HG03521 (cell line): ENCODE data around the gene CPAMD8.
"Not testable (repeated sequence)": the region's sequence is repeated elsewhere in the genome, so short reads cannot be mapped to it uniquely, and the experiment has no call there.

Experiments
- ATAC-seq: cut with Tn5 transposase; IDR thresholded peaks from one replicate; pipeline ENCODE4 v1.9.1; 2021; ENCODE audit warnings: mild to moderate bottlenecking, moderate library complexity; ENCODE audit not compliant: unreplicated experiment

CPAMD8 gene

DNA sequence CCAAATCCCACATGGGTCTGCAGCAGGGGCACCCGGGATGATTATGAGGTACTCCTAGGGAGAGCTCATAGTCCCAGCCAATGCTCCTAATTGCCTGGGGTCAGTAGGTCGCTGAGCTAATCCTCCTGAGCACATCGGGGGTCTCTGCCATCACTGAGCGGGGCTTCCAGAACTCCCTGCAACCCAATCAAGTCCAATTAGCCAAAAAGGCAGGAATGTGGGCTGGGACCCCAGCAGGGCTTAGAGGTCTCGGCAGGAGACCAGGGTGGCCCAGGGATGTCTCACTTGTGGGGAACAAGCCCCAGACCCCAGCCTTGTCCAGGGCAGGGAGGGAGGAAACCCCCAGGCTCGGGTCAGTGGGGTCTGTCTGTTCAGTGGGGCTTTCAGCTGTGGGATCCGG is 17.1 kb upstream of the CPAMD8 start:
- no peak for ATAC-seq

DNA sequence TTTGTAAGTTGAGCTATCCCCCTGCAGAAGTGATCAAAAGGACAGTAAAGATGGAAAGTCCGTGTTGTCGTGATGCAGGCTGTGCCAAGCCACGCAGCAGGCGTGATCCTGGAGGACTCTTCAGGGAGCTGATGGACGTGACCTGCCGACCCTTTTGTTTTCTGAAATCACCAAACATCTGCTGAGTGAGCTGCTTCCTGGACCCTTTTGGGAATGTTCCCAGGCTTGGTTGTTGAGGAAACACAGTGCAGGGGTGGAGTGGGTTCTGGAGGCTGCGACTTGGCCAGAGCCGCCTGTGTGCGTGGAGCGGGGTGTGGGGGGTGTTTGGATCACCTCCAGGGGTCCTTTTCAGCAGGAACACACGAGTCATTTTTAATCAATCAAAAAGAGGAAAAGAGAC is 15.4 kb upstream of the CPAMD8 start:
- ATAC-seq: no peak

- ATAC-seq: no peak
Observed at GRCh38 chr19:17037966-17038500, 11.4 kb upstream of the CPAMD8 start.

GRCh38 chr19:17037184-17037583 is 10.6 kb upstream of the CPAMD8 start:
- ATAC-seq: no peak

DNA sequence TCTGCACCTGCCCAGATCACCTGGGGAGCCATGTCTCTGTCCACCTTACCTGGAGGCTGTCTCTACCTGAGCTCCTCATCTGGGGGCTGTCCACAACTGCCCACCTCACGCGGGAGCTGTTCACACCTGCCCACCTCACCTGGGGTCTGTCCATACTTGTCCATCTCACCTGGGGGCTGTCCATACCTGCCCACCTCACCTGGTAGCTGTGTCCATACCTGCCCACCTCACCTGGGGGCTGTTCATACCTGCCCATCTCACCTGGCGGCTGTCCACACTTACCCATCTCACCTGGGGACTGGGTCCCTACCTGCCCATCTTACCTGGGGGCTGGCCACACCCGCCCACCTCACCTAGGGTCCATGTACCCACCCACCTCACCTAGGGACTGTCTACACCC is 10.0 kb upstream of the CPAMD8 start:
- no peak for ATAC-seq

DNA sequence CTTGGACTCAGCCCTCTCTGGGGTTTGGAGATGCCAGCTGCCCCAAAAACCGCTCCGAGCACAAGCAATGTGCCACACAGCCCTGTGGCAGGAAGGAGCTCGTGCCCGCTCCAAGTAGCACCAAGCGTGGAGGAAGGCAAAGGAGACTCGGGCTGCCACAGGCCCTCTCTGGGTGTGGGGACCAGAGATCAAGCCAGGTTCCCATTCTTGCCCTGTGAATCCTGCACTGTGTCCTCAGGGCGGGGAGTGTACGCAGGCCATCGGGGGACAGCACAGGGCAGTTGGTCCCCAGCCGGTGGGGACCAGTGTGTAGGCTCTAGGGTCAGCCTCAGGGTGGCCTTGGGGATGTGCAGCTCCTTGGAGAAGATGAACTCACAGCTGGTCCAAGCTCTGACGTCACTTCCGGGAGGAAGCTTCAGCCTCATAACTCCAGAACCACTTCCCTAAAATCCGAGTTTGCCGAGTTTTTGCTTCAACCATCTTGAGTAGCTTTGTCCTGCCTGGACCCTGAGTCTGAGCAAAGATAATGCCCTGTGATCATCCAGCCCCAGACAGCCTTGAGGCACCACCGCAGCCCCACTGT is 9.3 kb upstream of the CPAMD8 start:
- no peak for ATAC-seq

- no peak for ATAC-seq
Observed at GRCh38 chr19:17031741-17032140, 5.1 kb upstream of the CPAMD8 start.

DNA sequence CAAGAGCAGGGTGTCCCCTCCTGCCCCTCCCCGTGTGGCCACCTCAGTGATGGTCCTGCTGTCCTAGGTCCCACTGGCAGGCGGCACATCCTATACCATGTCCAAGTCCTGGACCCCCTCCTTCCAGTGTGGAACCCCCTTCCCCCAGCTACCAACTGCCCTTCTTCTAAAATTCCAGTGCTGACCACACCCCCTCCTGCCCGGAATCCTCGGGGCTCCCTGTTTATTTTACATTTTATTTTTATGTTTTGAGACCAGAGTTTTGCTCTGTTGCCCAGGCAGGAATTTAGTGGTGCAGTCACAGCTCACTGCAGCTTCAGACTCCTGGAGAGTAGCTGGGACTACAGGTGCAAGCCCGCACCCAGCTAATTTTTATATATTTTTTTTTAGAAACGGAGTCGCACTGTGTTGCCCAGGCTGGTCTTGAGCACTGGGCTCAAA is 945 bp upstream of the CPAMD8 start:
- no peak for ATAC-seq

DNA sequence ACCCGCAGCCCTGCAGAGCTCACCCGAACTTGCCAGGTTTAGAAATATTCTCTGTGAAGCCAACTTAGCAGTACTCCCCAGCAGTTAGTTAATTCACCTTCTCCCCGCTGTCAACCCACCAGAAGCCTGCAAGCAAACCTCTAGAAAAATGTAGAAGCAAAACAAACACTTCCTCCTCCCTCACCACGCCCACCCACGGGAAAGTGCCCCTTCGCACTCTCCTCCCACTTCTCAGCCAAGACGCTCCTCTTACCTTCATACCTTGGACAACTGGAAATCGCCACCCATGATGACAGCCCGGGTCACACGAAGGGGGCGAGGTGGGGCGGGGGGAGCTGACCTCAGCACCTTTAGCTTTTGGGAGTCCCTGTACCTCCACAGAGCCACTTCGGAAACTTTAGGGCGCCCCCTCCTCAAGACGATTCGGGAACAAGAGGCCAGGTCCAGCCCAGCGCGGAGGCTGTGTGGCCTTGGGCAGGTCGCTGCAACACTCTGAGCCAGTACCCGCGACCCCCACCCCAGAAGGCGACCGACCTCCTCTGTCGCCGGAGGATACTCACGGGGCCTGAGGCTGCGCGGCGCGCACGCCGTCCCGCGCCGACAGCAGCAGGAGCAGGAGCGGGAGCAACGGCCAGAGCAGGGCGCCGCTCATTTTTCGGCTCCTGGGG is 485 bp downstream of the CPAMD8 start:
- ATAC-seq: no peak

- no peak for ATAC-seq
Observed at GRCh38 chr19:17025361-17025760, 1.2 kb downstream of the CPAMD8 start.

DNA sequence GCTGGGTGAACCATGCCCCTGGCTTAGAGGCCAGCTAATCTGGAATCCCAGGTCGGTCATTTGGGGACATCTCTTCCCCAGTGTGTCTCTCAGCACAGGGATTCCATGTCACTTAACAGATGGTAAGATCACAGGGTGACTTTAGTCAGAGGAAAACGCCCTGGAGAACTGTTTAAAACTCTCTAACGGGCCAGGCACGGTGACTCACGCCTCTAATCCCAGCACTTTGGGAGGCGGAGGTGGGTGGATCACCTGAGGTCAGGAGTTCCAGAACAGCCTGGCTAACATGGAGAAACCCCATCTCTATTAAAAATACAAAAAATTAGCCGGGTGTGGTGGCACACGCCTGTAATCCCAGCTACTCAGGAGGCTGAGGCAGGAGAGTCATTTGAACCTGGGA is 1.7 kb downstream of the CPAMD8 start:
- not testable (repeated sequence) for ATAC-seq

DNA sequence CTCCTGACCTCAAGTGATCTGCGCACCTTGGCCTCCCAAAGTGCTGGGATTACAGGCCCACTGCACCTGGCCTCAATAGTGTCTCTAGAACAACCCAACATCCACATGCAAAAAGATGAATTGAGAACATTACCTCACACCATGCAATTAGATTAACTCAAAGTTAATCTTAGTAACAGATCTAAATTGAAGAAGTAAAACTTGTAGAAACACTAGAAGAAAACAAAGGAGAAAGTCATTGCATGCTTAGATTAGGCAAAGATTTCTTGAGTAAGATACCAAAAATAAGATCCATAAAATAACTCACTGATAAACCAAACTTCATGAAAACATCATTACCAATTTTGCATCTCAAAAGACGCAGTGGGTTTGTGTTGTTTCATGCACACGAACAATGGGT is 2.8 kb downstream of the CPAMD8 start:
- no peak for ATAC-seq

DNA sequence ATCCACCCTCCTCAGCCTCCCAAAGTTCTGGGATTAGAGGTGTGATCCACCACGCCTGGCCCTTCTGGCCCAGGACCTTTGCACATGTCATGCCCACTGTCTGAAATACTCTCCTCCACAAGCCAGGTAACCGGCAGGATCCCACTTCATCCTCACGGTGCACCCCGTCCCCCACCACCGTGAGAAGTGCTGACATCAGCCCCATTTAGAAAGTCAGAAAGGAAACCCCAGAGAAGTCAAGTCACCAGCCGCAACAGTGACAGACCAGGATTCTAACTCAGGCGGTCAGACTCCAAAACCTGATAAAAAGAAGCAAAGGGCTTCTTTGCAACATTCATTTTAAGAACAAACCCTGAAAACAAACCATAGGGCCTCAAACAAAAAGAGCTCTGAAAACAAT is 3.9 kb downstream of the CPAMD8 start:
- ATAC-seq: no peak

DNA sequence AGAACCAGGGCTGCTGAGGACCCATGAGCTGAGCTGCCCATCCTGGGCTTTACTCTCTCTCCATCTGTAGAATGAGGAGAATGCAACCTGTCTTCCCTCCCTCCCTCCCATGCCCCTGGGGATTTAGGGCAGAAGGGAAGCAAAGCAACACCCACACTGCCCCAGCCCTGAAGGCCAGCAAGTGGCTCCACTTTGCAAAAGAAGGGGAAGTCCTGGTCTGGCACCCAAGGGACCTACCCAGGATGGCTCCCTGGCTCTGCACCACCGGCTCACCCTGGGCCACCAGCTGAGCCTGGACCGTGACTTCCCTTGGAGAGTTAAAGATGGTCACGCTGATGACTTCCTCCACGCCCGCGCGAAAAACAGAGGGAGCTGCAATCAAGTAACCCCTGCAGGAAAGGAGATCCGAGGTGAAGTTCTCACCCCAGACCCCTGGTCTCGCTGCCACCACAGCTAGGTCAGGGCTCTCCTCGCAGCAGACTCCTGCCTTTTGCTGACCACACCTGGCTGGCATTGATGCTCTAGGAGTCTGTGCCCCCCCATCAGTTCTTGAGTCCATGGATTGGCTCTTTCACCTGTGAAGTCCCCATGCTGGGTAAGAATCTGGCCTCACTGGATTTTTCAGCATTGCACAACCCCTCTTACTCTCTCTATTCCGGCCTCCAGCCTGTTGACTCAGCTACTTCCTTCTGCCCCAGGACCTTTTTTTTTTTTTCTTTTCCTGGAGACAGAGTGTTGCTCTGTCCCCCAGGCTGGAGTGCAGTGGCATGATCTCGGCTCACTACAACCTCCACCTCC is 4.6 kb downstream of the CPAMD8 start:
- no peak for ATAC-seq

DNA sequence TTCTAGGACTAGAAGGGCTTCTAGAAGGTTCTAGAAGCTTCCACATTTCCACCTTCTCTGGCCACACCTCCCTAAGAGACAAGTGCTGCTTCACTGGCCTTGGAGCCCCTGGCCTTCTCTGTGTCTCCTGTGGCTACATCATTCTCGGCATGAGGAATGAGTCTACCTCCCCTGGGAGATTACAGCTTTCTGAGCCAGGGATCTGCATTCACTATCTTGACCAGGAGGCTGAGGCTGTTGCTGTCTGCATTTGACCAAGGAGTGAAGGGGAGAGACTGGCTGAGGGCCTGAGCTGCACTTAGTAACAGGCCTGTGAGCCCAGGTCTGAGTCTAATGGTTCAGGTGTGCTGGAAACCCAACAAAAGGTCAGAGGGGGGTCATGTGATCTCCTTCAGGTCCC is 5.3 kb downstream of the CPAMD8 start:
- ATAC-seq: no peak

GRCh38 chr19:17020823-17021222 is 5.8 kb downstream of the CPAMD8 start:
- ATAC-seq: no peak

DNA sequence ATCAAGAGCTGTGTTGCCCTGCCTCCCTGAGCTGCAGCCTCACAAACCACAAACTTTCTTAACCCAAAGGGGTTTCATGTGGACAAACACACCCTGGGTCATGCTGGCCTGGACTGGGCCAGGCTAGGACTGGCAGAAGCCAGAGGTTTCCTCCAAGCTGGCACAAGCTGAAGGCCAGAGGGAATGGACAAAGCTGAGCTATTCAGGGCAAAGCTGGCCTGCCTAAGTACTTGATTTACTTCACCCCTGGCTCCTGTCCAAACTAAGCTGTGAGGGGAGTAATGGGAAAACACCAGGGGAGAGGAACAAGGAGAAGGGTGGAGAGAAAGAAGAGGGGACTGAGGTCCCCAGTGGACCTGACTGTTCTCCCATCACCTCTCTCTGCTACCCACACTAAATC is 6.2 kb downstream of the CPAMD8 start:
- no peak for ATAC-seq

DNA sequence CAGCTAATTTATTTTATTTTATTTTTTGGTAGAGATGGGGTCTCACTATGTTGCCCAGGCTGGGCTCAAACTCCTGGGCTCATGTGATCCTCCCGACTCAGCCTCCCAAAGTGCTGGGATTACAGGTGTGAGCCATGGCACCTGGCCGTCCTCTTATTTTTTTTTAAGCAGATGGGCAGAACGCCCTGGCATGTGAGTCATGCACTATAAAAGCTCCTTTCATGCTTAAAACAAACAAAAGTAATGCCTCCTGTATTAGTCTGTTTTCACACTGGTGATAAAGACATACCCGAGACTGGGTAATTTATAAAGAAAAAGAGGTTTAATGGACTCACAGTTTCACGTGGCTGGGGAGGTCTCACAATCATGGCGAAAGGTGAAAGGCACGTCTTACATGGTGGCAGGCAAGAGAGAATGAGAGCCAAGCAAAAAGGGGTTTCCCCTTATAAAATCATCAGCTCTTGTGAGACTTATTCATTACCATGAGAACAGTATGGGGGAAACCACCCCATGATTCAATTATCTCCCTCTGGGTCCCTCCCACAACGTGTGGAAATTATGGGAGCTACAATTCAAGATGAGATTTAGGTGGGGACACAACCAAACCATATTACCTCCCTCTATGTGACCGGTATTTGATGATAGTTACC is 12.3 kb downstream of the CPAMD8 start:
- not testable (repeated sequence) for ATAC-seq

DNA sequence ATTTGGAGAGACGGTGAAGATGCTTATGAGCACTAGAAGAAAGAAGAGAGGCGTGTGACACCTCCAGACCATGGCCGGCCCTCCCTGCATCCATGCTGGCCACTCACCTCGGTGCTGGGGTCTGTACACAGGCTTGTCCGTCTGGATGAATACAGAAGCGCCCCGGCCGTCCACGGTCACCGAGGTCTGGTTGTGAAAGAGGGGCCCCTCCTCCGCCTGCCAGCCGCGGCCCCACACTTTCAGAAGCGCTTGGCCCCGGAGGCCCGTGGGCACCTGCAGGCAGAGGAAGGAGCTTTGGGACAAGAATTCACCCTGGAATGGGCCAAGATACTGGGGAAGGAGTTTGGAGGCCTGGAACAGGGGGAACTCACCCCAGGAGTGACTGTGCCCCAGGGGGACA is 15.1 kb downstream of the CPAMD8 start:
- ATAC-seq: no peak

DNA sequence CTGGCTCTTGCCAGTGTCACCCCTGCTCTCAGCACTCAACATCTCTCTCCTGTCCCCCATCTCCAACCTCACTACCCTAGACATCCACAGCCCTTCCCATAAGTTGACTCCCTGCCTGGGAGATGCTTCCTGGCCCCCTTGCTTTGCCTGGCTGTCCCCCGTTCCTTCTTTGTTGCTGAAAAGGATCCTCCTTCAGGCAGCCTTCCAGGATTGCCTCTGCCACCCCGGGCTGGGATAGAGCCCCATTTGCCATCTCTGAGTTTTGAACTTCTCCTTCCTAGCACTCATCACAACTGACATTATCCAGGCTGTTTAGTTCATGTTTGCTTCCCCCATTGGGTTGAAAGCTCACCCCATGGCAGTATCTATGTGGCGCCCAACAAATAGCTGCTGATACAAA is 20.0 kb downstream of the CPAMD8 start:
- ATAC-seq: no peak

- ATAC-seq: no peak
Observed at GRCh38 chr19:17005000-17005399, 21.6 kb downstream of the CPAMD8 start.
